HG02678 (cell line): ENCODE measurements around the gene SERINC2.
"Not testable (repeated sequence)": the region's sequence is repeated elsewhere in the genome, so short reads cannot be mapped to it uniquely, and the experiment has no call there.

Experiments
- ATAC-seq: cut with Tn5 transposase; IDR thresholded peaks from one replicate; pipeline ENCODE4 v1.9.1; 2021; ENCODE audit warnings: mild to moderate bottlenecking, moderate library complexity; ENCODE audit not compliant: unreplicated experiment

SERINC2 gene

DNA sequence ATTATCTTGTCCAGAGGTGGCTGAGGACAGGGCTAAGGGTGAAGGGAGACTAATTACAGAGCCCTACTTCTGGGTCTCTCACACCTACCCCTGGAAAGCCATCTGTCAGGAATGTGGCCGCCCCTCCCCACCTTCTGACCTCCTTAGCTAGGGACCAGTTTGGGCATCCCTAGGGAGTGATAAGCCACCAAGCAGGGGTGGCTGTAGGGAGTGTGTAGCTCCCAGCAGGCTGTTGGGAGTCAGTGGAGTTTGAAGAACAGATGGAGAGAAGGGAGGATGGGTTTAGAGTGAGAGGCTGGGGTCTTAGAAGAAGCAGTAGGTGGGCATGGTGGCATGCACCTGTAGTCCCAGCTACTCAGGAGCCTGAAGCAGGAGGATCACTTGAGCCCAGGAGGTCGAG is 808 bp upstream of the SERINC2 start:
- ATAC-seq, result no peak

GRCh38 chr1:31413405-31414001 is 490 bp downstream of the SERINC2 start:
- peak; percentile 20 for ATAC-seq

GRCh38 chr1:31414980-31415370 is 2.0 kb downstream of the SERINC2 start:
- ATAC-seq, result no peak

- ATAC-seq, result no peak
These were observed 2.6 kb downstream of the SERINC2 start for GRCh38 chr1:31415658-31416057.

GRCh38 chr1:31416101-31416736 is 3.2 kb downstream of the SERINC2 start:
- no peak for ATAC-seq

DNA sequence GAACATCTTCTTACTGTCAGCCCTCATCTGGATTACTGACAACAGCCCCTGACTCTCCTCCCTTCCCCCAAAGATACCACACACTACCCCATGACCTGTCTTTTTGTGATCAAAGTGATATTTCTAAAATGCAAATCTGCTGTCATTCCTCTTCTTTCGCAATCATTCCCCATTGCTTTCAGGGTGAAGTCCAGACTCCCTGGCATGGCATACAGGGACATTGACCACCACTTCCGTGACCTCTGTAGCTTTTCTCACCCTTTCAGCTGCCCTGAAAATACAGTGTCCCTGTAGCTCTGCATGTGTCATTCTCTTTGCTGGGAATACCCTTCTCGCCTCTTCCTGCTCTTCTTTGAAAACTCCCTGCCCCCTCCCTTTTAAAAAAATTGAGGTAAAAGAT is 4.1 kb downstream of the SERINC2 start:
- no peak for ATAC-seq

DNA sequence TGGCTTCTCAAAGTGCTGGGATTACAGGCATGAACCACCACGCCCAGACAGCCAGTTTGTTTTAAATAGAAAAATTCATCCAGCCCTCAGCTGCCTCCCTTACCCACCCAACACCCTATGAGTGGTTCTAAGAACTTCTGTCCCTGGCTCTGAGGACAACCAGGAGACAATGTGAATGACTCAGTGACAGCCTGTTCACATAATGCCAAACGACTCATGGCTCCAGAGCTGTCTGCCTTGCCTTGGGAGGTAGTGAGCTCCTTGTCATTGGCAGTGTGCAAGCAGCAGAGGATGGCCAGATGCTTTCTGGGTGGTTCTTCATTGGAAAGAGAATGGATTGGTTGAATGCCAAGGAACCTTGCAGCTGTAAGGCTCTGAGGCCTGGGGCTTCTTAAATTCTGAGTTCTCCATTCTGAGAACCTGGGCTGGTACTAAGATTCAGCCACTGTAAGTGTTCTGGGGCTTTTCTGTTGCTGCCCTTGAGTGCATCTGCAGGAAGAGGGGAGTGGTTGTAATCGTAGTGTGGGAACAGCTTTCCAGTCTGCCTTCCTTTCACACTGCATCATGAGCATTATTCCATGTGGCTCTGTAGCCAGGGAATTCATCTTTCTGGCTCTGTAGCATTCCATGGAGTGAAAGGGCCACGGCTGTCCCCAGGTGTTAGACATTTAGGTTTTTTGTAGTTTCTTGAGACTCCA is 5.8 kb downstream of the SERINC2 start:
- ATAC-seq, result no peak

DNA sequence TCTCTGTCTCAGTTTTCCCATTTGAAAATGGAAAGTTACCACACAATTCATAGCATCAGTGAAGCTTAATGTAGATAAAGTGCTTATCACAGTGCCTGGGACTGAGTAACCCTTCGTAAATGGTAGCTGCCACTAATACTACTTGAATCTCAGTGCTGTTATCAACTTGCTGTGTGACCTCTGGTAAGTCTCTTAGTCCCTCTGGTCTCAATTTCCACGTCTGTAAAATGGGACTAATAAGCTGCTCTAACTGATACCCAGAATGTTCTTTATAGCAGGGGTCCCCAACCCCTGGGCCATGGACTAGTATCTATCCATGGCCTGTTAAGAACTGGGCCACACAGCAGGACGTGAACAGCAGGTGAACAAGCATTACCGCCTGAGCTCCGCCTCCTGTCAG is 7.7 kb downstream of the SERINC2 start:
- no peak for ATAC-seq

- ATAC-seq, result no peak
These were observed 8.5 kb downstream of the SERINC2 start for GRCh38 chr1:31421371-31422040.

GRCh38 chr1:31422505-31423319 is 9.7 kb downstream of the SERINC2 start:
- peak; percentile 27 for ATAC-seq

DNA sequence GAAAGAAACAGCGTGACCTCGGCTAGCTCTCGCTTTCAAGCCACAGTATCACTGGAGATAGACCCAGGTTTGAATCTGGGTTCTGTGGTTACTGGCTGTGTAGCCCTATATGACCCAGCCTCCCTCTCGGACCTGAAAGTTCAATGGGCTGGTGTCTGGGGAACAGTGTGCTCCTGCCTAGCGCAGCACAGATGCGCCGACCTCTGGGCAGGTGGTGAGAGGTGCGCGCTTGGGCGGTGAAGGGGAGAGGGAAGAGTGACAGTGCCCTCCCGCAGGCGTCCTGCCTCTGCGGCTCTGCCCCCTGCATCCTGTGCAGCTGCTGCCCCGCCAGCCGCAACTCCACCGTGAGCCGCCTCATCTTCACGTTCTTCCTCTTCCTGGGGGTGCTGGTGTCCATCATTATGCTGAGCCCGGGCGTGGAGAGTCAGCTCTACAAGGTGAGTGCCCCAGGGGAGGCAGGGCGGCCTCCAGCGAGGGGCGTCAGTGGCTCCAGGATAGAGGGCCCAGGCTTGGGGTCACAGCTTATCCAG is 10.5 kb downstream of the SERINC2 start:
- ATAC-seq, result peak; percentile 91

DNA sequence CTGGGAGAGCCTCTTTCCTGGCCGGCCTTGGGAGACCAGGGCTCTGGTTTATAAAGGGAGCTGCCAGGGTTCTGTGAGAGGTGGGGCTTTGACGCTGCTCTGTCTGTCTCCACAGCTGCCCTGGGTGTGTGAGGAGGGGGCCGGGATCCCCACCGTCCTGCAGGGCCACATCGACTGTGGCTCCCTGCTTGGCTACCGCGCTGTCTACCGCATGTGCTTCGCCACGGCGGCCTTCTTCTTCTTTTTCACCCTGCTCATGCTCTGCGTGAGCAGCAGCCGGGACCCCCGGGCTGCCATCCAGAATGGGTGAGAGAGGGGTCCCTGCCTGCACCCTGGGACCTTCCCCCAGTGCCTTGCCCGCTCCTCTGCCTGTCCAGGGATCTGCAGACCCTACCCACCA is 11.6 kb downstream of the SERINC2 start:
- no peak for ATAC-seq

DNA sequence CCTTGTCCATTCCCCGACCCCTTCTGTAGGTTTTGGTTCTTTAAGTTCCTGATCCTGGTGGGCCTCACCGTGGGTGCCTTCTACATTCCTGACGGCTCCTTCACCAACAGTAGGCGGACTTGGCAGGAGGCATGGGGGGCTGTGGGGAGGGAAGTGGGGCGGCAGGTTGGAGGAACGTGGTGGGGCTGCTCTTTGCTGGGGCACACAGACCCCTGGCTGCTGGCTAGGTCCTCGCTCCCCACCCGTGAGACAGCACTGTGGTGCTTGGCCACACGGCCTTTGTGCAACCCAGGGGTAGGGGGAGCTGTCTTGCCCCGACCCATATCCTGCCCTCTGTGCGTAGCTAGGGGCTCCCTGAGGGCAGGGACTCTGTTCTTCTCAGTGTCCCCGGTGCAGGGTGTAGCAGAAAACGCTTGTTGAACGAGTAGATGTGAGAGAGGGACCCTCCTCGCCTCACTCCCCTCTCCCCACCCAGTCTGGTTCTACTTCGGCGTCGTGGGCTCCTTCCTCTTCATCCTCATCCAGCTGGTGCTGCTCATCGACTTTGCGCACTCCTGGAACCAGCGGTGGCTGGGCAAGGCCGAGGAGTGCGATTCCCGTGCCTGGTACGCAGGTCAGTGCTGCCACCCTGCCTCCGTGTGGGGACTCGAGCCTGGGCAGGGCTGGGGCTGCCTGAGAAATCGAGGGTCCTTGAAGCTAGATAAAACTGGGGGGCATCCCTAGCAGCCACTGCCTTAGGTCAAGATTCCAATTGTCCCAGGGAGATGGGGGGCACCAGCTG is 12.5 kb downstream of the SERINC2 start:
- ATAC-seq, result no peak

GRCh38 chr1:31426249-31426922 is 13.4 kb downstream of the SERINC2 start:
- no peak for ATAC-seq

DNA sequence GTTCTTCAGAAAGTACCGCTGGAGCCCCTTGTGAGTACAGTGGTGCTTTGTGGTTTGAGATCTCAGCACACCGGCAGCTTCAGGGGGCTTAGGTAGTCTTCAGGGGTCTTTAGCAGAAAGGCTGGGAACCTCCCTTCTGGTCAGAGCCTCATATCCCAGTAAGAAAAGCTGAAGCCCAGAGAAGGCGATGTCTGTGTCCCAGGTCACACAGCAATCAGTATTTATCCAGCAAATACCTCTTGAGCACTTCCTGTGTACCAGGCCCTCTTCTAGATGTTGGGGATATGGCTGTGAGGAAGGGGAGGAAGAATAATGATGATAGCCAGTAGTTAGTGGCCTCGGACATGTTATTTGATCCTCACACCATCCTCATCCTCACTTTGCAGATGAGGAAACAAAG is 14.3 kb downstream of the SERINC2 start:
- no peak for ATAC-seq

DNA sequence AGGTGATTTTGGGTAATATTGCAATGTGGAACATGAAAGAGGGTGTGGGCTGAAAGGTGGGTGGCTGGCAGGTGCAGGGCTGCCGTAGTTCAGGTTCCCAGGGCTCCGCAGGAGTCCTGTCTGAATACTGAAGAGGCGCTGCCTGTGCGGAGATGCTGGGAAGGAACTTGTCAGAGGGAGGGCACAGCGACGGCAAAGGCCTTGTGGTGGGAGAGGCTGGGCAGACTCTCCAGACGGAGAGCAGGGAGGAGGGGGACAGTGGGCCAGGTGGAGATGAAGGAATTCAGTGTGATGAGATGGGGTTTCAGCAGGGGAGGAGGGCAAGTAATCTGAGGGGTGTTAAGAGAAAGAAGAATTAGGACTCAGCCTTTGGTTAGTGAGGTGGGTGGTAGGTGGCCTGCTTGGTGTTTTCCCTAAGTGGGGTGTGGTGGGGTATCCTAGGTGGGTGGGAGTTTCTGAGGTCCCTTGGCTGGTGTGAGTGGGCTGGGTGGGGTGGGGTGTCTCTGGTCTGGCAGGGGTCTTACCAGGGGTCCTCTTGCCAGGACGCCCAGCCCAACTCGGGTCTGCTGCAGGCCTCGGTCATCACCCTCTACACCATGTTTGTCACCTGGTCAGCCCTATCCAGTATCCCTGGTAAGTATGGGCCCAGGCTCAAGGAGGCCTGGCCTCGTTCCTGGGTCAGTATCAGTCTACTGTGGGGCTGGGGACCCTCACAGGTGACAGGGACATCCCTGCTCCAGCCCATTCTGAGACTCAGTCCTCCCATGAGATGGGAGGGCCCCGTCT is 15.6 kb downstream of the SERINC2 start:
- ATAC-seq, result no peak

DNA sequence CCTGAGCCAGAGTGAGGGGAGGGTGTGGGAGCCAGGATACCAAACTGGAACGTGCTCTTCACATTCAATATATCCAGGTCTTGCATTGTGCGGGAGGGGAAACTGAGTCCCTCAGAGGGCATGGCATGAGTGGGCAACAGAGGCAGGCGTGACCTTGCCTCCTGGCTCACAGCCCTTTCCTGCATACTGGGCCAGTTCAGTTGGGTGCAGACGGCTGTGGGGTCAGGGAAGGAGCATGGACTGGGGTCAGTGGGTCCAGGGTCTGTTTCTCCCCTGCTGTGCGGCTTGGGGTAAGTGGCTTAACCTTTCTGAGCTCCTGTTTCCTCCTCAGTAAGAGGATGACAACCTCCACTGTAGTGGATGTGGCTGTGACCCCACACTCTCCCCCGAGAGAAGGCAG is 16.6 kb downstream of the SERINC2 start:
- no peak for ATAC-seq

DNA sequence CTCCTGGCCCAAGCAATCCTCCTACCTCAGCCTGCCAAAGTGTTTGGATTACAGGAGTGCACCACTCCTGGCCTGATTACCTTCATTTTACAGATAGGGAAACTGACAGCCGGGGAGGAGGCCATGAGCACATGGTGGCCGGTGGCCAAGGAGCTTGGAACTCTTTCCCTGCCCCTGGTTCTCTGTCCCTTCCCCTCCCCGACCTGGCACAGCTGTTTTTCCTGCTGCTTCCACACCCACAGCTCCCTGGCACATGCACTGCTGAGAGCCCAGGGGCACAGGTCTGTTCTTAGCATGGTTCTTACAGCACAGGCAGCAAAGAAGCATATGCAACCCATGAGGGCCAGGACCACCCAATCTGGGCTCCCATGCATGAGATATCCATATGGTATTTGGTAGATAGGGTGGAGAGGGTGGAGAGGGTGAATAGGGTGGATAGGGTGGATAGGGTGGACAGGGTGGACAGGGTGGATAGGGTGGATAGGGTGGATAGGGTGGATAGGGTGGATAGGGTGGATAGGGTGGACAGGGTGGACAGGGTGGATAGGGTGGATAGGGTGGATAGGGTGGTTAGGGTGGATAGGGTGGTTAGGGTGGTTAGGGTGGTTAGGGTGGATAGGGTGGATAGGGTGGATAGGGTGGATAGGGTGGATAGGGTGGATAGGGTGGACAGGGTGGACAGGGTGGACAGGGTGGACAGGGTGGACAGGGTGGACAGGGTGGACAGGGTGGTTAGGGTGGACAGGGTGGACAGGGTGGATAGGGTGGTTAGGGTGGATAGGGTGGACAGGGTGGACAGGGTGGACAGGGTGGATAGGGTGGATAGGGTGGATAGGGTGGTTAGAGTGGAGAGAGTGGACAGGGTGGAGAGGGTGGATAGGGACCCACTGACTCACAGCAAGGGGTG is 18.6 kb downstream of the SERINC2 start:
- ATAC-seq, result not testable (repeated sequence)
